Choroid plexus epithelial cell (primary cell): ENCODE results near the gene ATF2.
A peak's percentile ranks its signal among the peaks of the same experiment; 100 is the strongest.

Experiments used
- DNase-seq: peaks from one replicate; pipeline ENCODE4 v3.0.0-alpha.2; 2010; ENCODE audit warnings: low read depth
- H3K4me3 ChIP-seq: 2 replicates; pipeline ENCODE4 v1.5.1; 2011; ENCODE audit warnings: low read depth, mild to moderate bottlenecking, control low read depth, low read length, moderate library complexity
- CTCF ChIP-seq: conservative IDR thresholded peaks from 2 replicates; pipeline ENCODE4 v1.5.1; 2011; ENCODE audit warnings: low read depth, mild to moderate bottlenecking, control low read depth, inconsistent platforms, low read length, moderate library complexity

ATF2 gene

GRCh38 chr2:175167792-175168563 is at the start of gene ATF2:
Gene ATF2 (minus strand): TSS chr2:175168203. CDS start chr2:175136443, 31,760 bp downstream.
- peak within 1 kb of the TSS; percentile 99 for H3K4me3 ChIP-seq
- DNase-seq, result peak; percentile 100
- peak; percentile 11 for TF ChIP-seq CTCF

GRCh38 chr2:175207741-175208438 is 39.9 kb upstream of the ATF2 start:
- no peak overlapping the region for H3K4me3 ChIP-seq
- TF ChIP-seq CTCF, result no peak
- DNase-seq, result no peak

GRCh38 chr2:175206866-175207265 is 38.9 kb upstream of the ATF2 start:
- TF ChIP-seq CTCF, result no peak

GRCh38 chr2:175205523-175205922 is 37.5 kb upstream of the ATF2 start:
- H3K4me3 ChIP-seq, result no peak overlapping the region
- peak; percentile 58 for DNase-seq
- TF ChIP-seq CTCF, result no peak

More at GRCh38 chr2:175206866-175207265, 38.9 kb upstream of the ATF2 start:
- DNase-seq, result no peak
- no peak overlapping the region for H3K4me3 ChIP-seq

GRCh38 chr2:175203621-175204496 is 35.9 kb upstream of the ATF2 start:
- H3K4me3 ChIP-seq, result no peak overlapping the region
- TF ChIP-seq CTCF, result peak; percentile 82
- peak; percentile 78 for DNase-seq

- no peak overlapping the region for H3K4me3 ChIP-seq
- DNase-seq, result no peak
- TF ChIP-seq CTCF, result no peak
Measured at GRCh38 chr2:175195012-175195411, 27.0 kb upstream of the ATF2 start.
